Left kidney (tissue), 2 donors: ENCODE data around the gene KLHDC8A. TPM values are rescaled to one million over a fixed set of nuclear protein-coding genes. Genes with fewer than 3 reads are reported as not detected.
A peak's percentile ranks its signal among the peaks of the same experiment; 100 is the strongest.
"Not testable (repeated sequence)": the region's sequence is repeated elsewhere in the genome, so short reads cannot be mapped to it uniquely, and the experiment has no call there.

ENCODE experiments used
- DNase-seq: peaks from one replicate; pipeline ENCODE4 v3.0.0-alpha.2; 2013
- polyA plus RNA-seq: library from polyadenylated mRNA; unstranded; fragments of 120-200 nt; gene quantifications from one replicate; pipeline ENCODE4 v1.2.1, GENCODE V29; 2013; ENCODE audit not compliant: insufficient read length

KLHDC8A gene
- polyA plus RNA-seq, 1 donor = 2.5 TPM

DNA sequence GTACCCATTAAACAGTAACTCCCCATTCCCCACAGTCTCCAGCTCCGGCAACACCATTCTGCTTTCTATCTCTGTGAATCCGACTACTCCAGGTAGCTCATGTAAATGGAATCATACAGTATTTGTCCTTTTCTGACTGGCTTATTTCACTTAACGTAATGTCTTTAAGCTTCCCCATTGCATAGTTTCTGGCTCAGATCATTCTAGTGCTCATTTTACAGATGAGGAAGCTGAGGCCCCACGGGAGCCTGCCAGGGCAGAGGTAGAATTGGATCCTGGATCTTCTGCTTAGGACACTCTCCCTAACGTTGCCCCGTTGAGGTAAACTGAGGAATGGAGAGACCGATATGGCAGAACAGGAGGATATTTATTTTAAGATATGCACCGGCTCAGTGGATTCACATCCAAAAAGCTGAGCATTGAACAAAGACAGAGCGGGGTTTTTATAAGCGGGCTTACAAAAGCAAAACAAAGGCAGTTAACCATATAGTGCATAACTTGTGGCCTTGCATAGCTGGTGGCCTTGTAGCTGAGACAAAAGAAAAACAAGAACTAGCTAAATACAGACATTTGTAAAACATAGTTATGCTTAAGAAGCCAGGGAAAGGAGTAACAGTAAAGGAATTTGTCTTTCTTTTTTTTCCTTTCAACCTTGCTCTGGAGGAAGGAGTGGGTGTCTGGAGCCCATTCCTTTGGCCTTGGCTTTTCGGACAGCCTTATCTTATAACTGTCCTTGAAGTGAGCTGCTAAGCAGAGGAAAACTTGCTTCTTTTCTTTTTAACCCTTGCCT lies 15.3 kb upstream of the KLHDC8A start:
- DNase-seq = no peak

DNA sequence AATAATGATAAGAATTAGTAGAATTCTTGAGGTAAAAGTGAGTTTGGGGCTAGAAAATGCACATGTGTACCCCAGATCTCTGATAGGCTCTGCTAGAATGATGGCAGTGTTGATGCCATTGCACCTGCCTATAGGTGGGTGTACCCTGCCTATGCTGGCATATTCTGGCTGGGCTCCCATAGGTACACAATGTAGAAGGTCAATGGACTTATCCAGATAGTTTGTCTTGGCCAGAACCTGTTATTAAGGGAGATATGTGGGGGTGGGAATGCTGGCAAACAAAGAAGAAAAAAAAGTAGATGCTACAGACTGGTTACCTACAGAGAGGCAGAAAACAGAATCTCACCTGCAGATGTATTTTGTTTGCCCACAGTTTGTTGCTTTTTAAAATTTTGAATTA lies 14.1 kb upstream of the KLHDC8A start:
- DNase-seq = no peak

DNA sequence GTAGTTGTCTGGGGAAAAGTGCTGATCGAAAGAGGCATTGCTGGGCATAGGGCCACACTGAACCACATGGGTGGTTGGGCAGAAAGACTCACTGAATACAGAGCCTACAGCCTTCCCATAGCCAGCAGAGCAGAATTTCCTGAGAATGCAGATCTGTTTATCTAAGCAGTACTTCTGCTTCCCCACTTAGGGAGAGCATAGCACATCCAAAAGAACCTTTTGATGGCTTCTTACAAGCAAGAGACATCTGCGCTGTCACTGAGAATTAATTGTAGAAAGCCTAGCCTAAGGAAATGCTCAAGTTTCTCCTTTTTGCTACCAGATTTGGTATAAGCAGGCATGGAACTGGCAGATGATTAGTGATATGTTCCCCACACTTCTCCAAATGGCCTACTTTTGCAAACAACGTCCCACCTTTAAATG lies 13.0 kb upstream of the KLHDC8A start:
- no peak for DNase-seq

DNA sequence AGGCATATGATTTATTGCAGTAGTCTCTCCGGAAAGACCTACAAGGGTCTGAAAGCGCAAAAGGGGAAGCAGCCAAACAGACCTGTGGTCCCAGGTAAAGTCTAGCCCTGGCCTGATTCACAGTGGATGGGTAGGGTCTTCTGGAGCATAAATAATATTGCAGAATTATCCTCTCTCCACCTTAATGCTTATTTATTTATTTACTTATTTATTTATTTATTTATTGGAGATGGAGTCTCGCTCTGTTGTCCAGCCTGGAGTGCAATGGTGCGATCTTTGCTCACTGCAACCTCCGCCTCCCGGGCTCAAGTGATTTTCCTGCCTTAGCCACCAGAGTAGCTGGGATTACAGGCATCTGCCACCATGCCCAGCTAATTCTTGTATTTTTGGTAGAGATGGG lies 11.8 kb upstream of the KLHDC8A start:
- DNase-seq = no peak

DNA sequence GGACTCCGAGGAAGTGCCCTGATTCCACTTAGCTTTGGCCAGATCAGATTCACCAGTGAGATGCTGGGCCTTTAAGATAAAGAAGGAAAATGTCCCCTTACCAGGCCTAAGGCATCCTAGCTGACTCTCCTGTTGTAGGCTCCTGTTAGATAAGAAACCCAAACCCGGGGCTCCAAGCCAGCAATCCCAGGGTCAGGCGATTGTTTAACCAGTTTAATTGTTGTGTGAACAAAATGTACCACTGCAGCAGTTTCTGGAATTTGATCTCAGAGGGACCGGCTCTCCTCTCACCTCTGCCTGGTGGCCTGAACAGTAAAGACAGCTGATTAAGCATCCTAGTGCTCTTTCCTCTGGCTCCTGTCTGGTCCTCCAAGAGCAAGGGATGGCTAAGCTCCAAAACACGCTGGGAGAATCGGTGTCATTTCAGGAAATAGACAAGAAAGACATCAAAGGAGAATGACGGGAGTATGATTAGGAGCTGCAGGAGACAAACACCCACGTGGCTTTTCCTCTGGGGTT lies 9.3 kb upstream of the KLHDC8A start:
- DNase-seq = no peak

DNA sequence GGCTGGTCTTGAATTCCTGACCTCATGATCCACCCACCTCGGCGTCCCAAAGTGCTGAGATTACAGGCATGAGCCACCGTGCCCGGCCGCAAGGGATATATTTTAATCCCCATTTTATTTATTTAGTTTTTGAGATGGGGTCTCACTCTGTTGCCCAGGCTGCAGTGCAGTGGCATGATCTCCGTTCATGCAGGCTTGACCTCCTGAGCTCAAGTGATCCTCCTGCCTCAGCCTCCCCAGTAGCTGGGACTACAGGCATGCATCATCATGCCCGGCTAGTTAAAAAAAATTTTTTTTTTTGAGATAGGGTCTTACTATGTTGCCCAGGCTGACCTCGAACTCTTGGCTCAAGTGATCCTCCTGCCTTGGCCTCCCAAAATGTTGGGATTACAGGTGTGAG lies 8.4 kb upstream of the KLHDC8A start:
- DNase-seq = not testable (repeated sequence)

DNA sequence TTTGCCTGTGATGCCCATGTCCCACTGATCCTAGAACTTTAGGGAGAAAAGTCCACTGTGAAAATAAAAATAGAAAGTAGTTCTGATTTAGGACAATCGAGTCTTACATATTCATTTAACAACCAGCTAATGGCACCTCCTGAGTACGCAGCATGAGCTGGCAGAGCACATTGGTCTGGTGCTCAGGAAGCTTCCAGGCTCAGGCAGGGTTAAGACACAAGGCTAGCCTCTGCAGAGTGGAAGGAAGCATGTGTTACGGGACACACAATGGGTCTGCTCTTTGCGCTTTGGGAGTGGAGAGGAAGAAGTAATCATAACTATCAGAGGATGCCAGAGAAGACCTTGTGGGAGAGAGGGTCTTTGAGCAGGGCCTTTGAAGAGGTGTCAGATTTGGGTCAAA lies 4.2 kb upstream of the KLHDC8A start:
- DNase-seq = no peak

DNA sequence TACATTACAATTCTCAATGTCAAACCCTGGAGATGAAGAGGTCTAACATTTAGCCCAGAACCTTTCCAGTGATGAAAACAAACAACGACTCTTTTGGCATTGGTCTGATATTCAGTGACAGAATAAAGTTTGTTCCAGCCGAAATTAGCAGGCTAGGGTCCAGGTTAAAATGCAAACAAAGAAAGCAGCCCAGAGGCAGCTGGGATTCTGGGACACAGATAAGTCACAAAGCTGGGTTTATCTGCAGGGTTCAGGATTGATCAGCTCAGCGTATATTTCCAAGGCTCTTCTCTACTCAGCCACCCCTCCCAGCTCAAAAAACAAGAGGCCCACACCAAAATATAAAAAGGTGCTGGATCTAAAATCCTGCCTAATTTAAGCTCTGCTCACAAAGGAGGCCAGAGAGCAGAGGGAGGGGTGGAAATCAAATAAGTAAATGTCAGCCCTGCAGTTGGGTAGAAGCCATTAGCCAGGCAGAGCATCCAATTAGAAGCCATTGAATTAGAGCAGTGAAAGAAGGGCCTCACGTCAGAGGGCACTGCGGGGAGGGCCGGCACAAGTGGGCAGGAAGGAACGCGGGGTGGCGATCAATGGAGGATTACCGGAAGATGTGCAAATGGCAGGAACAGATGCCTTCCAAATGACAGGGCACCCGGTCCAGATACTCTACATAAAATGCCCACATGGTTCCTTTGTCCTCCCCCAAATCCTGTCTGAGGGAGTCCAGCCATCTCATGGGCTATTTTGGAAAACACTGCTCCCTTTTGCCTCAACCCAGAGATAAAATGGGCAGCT lies 3.2 kb upstream of the KLHDC8A start:
- DNase-seq = no peak

DNA sequence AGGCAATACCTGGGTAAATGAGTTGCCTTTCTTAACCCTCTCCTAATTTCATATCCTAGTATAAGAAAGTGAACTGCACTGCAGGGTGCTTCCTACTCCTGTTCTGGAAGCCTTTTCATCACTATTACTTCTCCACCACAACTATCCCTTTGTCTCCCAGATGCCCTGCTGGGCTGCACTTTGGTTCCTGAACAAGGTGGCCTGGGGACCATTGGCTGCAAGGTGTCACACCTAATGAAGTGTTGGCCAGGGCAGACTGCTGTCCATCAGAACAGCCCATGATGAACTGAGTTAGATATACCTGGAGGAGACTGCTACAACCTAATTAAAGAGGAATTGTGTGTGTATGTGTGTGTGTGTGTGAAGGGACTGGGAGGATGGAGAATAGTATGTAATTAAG lies 1.9 kb upstream of the KLHDC8A start:
- DNase-seq = no peak

DNA sequence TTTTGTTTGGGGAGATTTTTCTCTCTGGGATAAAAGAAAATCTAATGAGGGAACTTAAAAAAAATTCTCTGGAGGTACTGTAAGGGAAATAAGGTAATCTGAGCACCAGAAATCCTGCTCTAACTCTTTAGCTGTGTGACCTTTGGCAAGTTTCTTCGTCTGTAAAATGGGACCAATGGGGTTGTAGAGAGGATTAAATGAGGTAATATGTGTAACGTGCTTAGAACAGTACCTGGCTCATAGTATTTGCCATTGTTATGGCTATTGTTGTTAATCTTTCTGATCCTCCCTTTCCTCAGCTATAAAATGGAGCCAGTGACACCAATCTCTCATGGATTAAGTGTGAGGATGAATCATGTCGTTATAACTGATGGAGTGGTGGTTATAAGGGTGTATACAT lies 845 bp upstream of the KLHDC8A start:
- DNase-seq = no peak

DNA sequence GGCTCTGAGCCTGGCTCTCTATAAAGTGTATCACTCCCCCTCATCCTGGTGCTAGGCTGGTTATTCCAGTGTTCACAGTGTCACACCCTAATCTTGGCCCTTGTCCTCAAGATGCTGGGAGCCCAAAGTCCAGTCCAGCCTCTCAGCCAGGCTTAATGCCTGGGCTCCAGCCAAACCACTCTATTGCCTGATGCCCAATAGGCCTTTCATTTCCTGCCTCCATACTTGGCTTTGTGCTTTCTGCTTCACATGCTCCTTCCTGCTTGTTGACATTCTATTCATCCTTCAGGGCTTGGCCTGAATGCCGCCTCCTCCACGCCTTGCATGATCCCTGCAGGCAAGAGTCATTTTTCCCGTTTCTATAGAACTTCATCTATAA lies 1.7 kb downstream of the KLHDC8A start:
- DNase-seq = no peak

DNA sequence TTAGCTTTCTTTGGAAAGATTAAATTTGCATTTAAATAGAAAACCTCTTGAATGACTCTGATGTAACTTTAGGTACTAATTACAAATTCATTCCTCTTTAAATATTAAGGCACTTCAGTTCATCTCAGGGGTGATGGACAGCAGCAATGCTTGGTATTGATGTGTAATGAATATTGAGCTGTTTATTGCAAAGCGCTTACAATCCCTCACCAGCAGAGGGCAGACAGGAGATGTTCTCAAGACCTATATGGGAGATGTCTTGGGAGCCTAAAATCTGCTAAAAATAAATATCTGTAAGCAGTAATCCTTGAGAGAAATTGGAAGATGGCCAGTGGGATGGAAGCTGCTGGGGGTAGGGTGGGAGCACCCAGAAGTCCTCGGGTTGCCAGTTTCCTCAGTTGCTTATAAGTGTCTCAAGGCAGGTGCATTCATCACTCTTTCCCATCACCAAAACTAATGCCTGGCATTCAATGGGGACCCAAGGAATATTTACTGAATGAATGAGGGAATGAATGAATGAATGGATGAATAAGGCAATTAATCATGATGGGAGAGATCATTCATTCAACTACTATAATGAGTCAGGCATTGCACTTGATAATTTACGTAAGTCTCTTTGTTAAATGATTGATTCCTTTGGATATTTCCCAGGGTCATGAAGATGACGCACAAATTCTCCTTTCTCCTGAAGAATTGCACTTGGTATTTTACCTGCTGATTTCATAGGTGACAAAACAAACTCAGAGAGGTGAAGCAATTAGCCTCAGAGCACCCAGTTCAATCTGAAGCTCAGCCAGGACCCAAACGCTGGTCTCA lies 2.3 kb downstream of the KLHDC8A start:
- DNase-seq = peak; percentile 56

DNA sequence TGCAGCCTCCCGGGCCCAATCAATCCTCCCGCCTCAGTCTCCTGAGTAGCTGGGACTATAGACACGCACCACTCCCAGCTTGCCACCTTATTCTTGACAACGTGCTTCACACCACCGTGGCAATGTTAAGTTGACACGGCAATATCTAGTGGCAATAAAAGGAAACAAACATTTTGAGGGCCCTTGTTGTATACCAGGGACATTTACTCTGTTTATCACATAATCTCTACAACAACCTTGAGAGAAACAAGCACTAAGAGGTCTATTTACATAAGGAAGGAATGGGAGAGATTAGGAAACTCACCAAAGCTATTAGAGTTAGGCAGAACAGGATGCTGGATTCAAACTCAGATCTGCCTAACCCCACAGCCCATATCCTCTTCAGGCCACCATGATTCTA lies 3.1 kb downstream of the KLHDC8A start:
- DNase-seq = no peak

DNA sequence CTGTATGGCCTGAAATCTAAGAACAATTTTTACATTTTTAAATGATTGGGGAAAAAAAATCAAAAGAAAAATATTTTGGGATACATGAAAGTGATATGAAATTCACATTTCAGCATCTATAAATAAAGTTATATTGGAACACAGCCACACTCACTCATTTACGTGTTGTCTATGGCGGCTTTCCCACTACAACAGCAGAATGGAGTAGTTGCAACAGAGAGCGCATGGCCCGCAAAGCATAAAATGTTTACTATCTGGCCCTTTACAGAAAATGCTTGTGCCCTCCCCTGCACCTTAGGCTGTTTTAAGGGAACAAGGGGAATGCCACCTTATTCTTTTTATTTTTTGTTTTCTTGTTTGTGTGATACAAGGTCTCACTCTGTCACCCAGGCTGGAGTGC lies 3.5 kb downstream of the KLHDC8A start:
- no peak for DNase-seq

DNA sequence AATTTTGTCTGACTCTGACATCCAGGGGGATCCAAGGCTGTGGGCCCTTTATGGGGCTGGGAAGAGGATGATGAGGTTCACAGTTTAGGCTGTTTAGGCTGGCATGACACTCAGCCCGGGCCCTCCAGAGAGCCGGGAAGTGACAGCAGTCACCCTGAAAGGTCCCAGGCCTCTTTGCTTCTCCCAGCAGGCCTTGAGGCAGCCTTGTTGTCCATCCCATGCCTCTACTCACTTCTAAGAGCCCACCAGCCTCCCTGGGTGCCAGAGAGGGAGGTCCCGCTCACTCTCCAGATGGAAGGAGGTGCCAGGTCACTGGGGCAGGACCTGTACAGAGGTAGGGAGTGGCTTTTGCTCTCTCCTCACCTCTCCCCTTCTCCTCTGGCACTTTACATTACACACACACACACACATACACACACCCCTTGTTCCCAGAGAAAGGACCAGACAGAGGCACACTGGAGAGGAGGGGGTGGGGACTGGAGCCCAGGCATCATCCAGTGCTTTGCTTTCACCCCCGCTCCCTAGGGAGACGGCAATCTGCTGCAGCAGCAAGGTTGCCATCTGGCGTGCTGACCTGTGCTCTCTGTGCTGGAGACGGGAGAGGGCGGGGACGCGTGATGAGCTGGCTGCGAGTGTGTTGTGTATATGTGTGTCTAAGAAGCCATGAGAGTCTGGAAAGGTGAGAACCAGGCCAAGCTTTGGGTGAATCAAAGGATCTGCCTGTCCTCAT lies 4.6 kb downstream of the KLHDC8A start:
- no peak for DNase-seq

DNA sequence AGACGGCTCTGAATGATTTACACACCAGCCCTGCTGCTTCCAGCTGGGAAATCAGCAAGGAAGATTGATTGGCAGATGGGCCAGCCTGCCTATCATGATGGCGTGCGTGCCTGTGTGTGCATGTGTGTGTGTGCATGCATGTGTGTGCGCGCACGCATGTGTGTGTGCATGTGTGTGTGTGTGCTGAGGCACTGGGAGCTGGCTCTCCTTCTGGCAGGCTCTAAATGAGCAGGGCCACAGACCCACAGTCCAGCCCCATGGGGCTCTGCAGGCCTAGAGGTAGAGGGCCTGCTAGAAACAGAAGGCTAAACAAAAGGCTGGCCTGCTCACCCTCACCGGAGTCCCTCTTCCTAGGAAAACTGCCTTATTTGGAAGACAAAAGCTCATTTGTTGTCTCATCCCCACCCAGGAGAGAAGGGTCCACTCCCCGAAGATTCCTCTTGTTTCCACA lies 6.0 kb downstream of the KLHDC8A start:
- DNase-seq = no peak

DNA sequence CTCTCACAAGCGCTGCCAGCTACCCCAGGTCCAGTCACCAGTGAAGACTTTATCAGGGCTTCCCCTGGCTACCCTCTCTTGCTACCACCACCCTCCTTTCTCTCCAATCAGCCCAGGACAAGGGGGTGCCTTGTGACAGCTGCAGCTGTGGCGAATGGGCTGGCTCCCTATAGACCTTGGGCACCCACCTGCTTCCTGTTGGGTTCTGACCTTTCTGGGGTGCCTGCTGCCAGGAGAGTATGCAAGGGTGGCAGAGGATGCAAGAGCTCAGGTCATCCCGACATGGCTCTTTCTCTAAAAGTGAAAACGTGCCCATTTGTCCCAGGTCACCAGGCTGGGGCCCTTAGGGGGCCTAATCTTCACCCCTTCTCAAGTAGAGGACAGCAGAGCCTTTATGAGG lies 6.6 kb downstream of the KLHDC8A start:
- no peak for DNase-seq

DNA sequence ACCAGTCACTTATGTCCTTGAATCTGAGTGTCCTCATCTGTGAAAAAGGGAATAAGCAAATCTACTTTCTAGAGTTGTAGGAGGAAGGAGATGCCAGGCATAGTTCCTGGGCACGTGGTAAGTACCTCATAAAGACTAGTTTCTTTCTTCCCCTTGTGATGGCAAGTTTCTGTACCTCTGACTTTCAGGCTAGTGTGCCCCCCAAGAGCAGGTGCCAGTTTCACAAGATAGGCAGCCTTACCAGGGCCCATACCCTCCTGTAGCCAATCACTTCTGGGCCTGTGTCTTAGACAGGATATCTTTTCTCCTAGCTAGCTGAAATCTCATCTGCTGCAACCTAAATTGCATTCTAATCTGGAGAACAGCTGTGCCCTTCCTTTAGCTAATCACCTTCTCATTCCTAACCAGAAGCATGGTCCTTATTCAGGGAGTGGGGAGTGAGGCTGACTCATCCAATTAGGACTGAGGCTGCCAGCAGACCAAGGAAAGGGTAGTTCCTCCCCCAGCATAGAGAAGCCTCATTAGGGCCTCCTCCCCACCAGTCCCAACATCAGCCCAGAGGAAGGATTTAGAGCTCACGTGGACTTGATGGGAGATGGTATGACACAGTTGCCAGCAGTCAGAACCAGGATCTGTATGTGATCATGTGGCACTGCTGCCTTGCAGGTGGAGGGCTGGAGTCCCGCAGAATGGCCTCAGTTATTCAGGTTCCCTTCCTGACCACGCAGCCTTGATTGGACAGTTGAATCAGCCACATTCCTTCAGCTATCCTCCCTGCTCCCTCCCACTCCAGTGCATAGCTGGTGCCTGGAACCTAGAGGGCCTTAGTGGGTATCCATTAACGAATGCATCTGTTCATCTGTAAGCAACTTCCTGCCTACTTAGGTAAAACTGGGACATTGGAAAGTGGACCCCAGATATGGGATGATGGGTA lies 7.9 kb downstream of the KLHDC8A start:
- no peak for DNase-seq

DNA sequence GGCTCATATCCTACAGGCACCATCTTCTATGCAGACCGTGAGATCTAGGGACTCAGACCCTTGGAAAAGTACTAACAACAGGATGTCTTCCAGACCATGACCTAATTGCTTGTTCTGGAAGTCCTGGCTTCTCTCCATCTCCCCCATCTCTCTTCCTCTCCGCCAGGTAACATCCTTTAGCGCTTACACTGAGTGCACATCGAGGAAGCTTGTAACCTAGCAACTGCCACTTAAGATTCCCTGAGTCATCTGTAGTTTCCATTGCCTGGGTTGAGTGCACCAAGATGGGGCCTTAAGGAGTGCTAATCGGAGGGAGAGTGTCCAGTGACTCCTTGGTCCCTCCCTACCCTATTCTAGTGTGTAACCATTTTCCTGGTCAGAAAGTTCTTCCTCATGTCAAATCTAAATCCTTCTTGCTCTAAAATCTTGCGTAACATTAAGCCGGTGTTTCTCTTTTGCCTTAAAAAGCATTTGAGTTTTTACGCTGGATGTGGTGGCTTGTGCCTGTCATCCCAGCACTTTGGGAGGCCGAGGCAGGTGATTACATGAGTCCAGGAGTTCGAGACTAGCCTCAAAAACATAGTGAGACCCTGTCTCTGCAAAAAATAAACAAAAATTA lies 9.7 kb downstream of the KLHDC8A start:
- DNase-seq = no peak

DNA sequence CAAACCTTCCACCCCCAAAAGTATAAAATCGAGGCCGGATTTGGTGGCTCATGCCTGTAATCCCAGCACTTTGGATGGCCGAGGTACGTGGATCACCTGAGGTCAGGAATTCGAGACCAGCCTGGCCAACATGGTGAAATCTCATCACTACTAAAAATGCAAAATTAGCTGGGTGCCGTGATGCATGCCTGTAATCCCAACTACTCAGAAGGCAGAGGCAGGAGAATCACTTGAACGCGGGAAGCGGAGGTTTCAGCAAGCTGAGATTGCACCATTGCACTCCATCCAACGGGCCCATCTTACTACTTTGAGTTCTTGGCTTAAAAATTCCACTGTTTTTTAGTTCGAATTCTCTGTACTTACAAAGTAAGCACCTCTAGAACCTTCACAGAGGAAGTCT lies 11.0 kb downstream of the KLHDC8A start:
- DNase-seq = no peak
